GM12878 (cell line): ENCODE results near the gene SLC5A10. TPM values are rescaled to one million over a fixed set of nuclear protein-coding genes. Genes with fewer than 3 reads are reported as not detected.

Experiments
- polyA plus RNA-seq, 11 experiments: library from polyadenylated mRNA; depleted of rRNA in 4 of 11; unstranded in 6 of 11; stranded (reverse) in 5 of 11; fragments of >200 nt; fragmentation: Nextera tagmentation in 4 of 11; fragmentation: Illumina TruSeq in 1 of 11; extraction: Ambion mirVana in 4 of 11; extraction: Trizol in 1 of 11; gene quantifications; 1 replicate in 1 of 11; 2 replicates in 10 of 11; pipeline versions ENCODE4 v1.2.1 to v1.2.3, GENCODE V29; 2011 to 2016; ENCODE audit warnings: inconsistent platforms in 2 of 11, missing spikeins in 2 of 11, low read depth in 1 of 11
- small RNA-seq: library from RNA; depleted of rRNA; stranded (forward); fragments of <200 nt; gene quantifications from one replicate; pipeline ENCODE3, GENCODE V24; 2014
- total RNA-seq, 4 experiments: library from RNA; depleted of rRNA in 3 of 4; stranded (reverse); fragments of >200 nt in 3 of 4; fragmentation: Illumina TruSeq in 1 of 4; extraction: Trizol in 1 of 4; gene quantifications; 2 replicates each; pipeline versions ENCODE4 v1.2.1 to v1.2.3, GENCODE V29; 2013 to 2021

Gene SLC5A10
- total and polyA plus RNA-seq, 10 of the 15 experiments (the other 5 are each of a cell fraction or from before 2014, with no cell fraction given): under 0.01 to 0.18 (median 0.07) TPM; not detected in 4

Small RNAs within 50 kb of the gene (small RNA-seq; reads per million reads assigned to genes)
- gene AC090286.3 (not detected), gene RF00324 (not detected)

Other genes with a start within 250 kb of the SLC5A10 start
- gene FBXW10, start 208.1 kb upstream of the SLC5A10 start, total RNA-seq (2014; rRNA removed): 0.11 TPM in 1 of 2 replicates, not detected in the other
- gene FBXW10, start 208.1 kb upstream of the SLC5A10 start, total RNA-seq (2014; rRNA removed; fragmentation: Illumina TruSeq; extraction: Trizol): not detected in 2 replicates
- gene FBXW10, start 208.1 kb upstream of the SLC5A10 start, total RNA-seq (2021): not detected in 2 replicates
- gene FBXW10, start 208.1 kb upstream of the SLC5A10 start, polyA plus RNA-seq (2011; rRNA removed): 0.01 TPM in 1 of 2 replicates, not detected in the other
- 0.10 TPM in 1 of 2 replicates, not detected in the other for gene FBXW10, start 208.1 kb upstream of the SLC5A10 start, polyA plus RNA-seq (2014; fragmentation: Illumina TruSeq; extraction: Trizol)
- not detected for gene FBXW10, start 208.1 kb upstream of the SLC5A10 start, polyA plus RNA-seq (2014; fragmentation: Nextera tagmentation; extraction: Ambion mirVana)
- not detected in 2 replicates for gene FBXW10, start 208.1 kb upstream of the SLC5A10 start, polyA plus RNA-seq (2014; rRNA removed)
- not detected for gene FBXW10, start 208.1 kb upstream of the SLC5A10 start, polyA plus RNA-seq (2016; fragmentation: Nextera tagmentation; extraction: Ambion mirVana)
- 25.0 and 29.1 TPM in 2 replicates for gene TVP23B, start 171.0 kb upstream of the SLC5A10 start, total RNA-seq (2014; rRNA removed)
- 33.9 and 34.0 TPM in 2 replicates for gene TVP23B, start 171.0 kb upstream of the SLC5A10 start, total RNA-seq (2014; rRNA removed; fragmentation: Illumina TruSeq; extraction: Trizol)
- gene TVP23B, start 171.0 kb upstream of the SLC5A10 start, total RNA-seq (2021): 21.5 and 24.4 TPM in 2 replicates
- gene TVP23B, start 171.0 kb upstream of the SLC5A10 start, polyA plus RNA-seq (2011; rRNA removed): 45.7 and 75.8 TPM in 2 replicates
- 21.9 and 27.6 TPM in 2 replicates for gene TVP23B, start 171.0 kb upstream of the SLC5A10 start, polyA plus RNA-seq (2014; fragmentation: Illumina TruSeq; extraction: Trizol)
- 100 to 1,000 TPM in 1 of 2 experiments, 10 to 100 TPM in 1; 54.7 to 105 TPM for gene TVP23B, start 171.0 kb upstream of the SLC5A10 start, polyA plus RNA-seq (2014; fragmentation: Nextera tagmentation; extraction: Ambion mirVana)
- gene TVP23B, start 171.0 kb upstream of the SLC5A10 start, polyA plus RNA-seq (2014; rRNA removed): 21.9 TPM in 2 replicates
- 10 to 100 TPM; 50.3 to 51.6 TPM for gene TVP23B, start 171.0 kb upstream of the SLC5A10 start, polyA plus RNA-seq (2016; fragmentation: Nextera tagmentation; extraction: Ambion mirVana)
- 96.8 and 113 TPM in 2 replicates for gene PRPSAP2, start 94.0 kb upstream of the SLC5A10 start, total RNA-seq (2014; rRNA removed)
- 82.4 and 83.5 TPM in 2 replicates for gene PRPSAP2, start 94.0 kb upstream of the SLC5A10 start, total RNA-seq (2014; rRNA removed; fragmentation: Illumina TruSeq; extraction: Trizol)
- gene PRPSAP2, start 94.0 kb upstream of the SLC5A10 start, total RNA-seq (2021): 62.8 and 66.6 TPM in 2 replicates
- 102 and 157 TPM in 2 replicates for gene PRPSAP2, start 94.0 kb upstream of the SLC5A10 start, polyA plus RNA-seq (2011; rRNA removed)
- 84.0 and 109 TPM in 2 replicates for gene PRPSAP2, start 94.0 kb upstream of the SLC5A10 start, polyA plus RNA-seq (2014; fragmentation: Illumina TruSeq; extraction: Trizol)
- gene PRPSAP2, start 94.0 kb upstream of the SLC5A10 start, polyA plus RNA-seq (2014; fragmentation: Nextera tagmentation; extraction: Ambion mirVana): 10 to 100 TPM; 33.2 to 57.4 TPM
- 72.7 and 82.3 TPM in 2 replicates for gene PRPSAP2, start 94.0 kb upstream of the SLC5A10 start, polyA plus RNA-seq (2014; rRNA removed)
- 10 to 100 TPM; 97.7 to 99.9 TPM for gene PRPSAP2, start 94.0 kb upstream of the SLC5A10 start, polyA plus RNA-seq (2016; fragmentation: Nextera tagmentation; extraction: Ambion mirVana)
- 14.1 and 14.8 TPM in 2 replicates for gene FAM83G, start 52.6 kb downstream of the SLC5A10 start, total RNA-seq (2014; rRNA removed)
- gene FAM83G, start 52.6 kb downstream of the SLC5A10 start, total RNA-seq (2014; rRNA removed; fragmentation: Illumina TruSeq; extraction: Trizol): 5.8 and 6.9 TPM in 2 replicates
- gene FAM83G, start 52.6 kb downstream of the SLC5A10 start, total RNA-seq (2021): 15.1 and 16.7 TPM in 2 replicates
- 3.8 and 7.5 TPM in 2 replicates for gene FAM83G, start 52.6 kb downstream of the SLC5A10 start, polyA plus RNA-seq (2011; rRNA removed)
- gene FAM83G, start 52.6 kb downstream of the SLC5A10 start, polyA plus RNA-seq (2014; fragmentation: Illumina TruSeq; extraction: Trizol): 3.3 and 5.9 TPM in 2 replicates
- under 1 TPM; 0.03 to 0.07 TPM for gene FAM83G, start 52.6 kb downstream of the SLC5A10 start, polyA plus RNA-seq (2014; fragmentation: Nextera tagmentation; extraction: Ambion mirVana)
- gene FAM83G, start 52.6 kb downstream of the SLC5A10 start, polyA plus RNA-seq (2014; rRNA removed): 11.7 and 13.1 TPM in 2 replicates
- 1 to 10 TPM; 5.0 to 6.0 TPM for gene FAM83G, start 52.6 kb downstream of the SLC5A10 start, polyA plus RNA-seq (2016; fragmentation: Nextera tagmentation; extraction: Ambion mirVana)
- gene GRAP, start 94.8 kb downstream of the SLC5A10 start, total RNA-seq (2014; rRNA removed): 72.6 and 78.3 TPM in 2 replicates
- gene GRAP, start 94.8 kb downstream of the SLC5A10 start, total RNA-seq (2014; rRNA removed; fragmentation: Illumina TruSeq; extraction: Trizol): 36.3 and 37.5 TPM in 2 replicates
- 50.4 and 51.2 TPM in 2 replicates for gene GRAP, start 94.8 kb downstream of the SLC5A10 start, total RNA-seq (2021)
- 11.0 and 18.5 TPM in 2 replicates for gene GRAP, start 94.8 kb downstream of the SLC5A10 start, polyA plus RNA-seq (2011; rRNA removed)
- gene GRAP, start 94.8 kb downstream of the SLC5A10 start, polyA plus RNA-seq (2014; fragmentation: Illumina TruSeq; extraction: Trizol): 31.2 and 40.1 TPM in 2 replicates
- 1 to 10 TPM in 1 of 2 experiments, under 1 TPM in 1; 0.58 to 1.7 TPM for gene GRAP, start 94.8 kb downstream of the SLC5A10 start, polyA plus RNA-seq (2014; fragmentation: Nextera tagmentation; extraction: Ambion mirVana)
- gene GRAP, start 94.8 kb downstream of the SLC5A10 start, polyA plus RNA-seq (2014; rRNA removed): 65.2 and 72.3 TPM in 2 replicates
- 10 to 100 TPM; 30.6 to 35.6 TPM for gene GRAP, start 94.8 kb downstream of the SLC5A10 start, polyA plus RNA-seq (2016; fragmentation: Nextera tagmentation; extraction: Ambion mirVana)
- 18.7 and 21.2 TPM in 2 replicates for gene GRAPL, start 175.4 kb downstream of the SLC5A10 start, total RNA-seq (2014; rRNA removed)
- gene GRAPL, start 175.4 kb downstream of the SLC5A10 start, total RNA-seq (2014; rRNA removed; fragmentation: Illumina TruSeq; extraction: Trizol): 35.1 and 37.3 TPM in 2 replicates
- 29.3 and 32.4 TPM in 2 replicates for gene GRAPL, start 175.4 kb downstream of the SLC5A10 start, total RNA-seq (2021)
- 5.5 and 7.5 TPM in 2 replicates for gene GRAPL, start 175.4 kb downstream of the SLC5A10 start, polyA plus RNA-seq (2011; rRNA removed)
- 5.6 and 24.6 TPM in 2 replicates for gene GRAPL, start 175.4 kb downstream of the SLC5A10 start, polyA plus RNA-seq (2014; fragmentation: Illumina TruSeq; extraction: Trizol)
- 1 to 10 TPM; 1.5 to 1.9 TPM for gene GRAPL, start 175.4 kb downstream of the SLC5A10 start, polyA plus RNA-seq (2014; fragmentation: Nextera tagmentation; extraction: Ambion mirVana)
- 52.0 and 63.2 TPM in 2 replicates for gene GRAPL, start 175.4 kb downstream of the SLC5A10 start, polyA plus RNA-seq (2014; rRNA removed)
- 1 to 10 TPM; 2.8 TPM for gene GRAPL, start 175.4 kb downstream of the SLC5A10 start, polyA plus RNA-seq (2016; fragmentation: Nextera tagmentation; extraction: Ambion mirVana)